C4-2B (cell line): ENCODE measurements around the gene AUH.

Experiments
- ZFX ChIP-seq: fragments of 450-650 bp; IDR thresholded peaks from 2 replicates; pipeline ENCODE4 v1.6.1; 2017
- TF ChIP-seq, protein P1 (sequence below): fragments of 450-650 bp; conservative IDR thresholded peaks from 2 replicates; pipeline ENCODE4 v1.5.1; 2017; ENCODE audit warnings: mild to moderate bottlenecking

DNA sequence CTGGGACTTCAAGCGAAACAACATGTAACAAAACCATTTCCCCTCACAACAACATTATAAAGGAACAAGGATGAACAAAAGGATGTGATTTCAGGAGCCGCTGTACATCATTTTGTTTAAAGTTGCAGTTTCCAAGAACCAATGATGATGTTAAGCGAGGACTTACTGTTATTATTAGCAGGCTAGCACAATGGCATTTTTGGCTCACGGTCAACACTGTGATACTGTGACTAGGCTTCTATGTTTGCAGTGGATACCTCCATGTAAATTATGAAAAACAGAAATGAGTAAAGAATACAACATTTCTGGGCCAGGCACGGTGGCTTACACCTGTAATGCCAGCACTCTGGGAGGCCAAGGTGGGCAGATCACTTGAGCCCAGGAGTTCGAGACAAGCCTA lies 113.0 kb downstream of the AUH start:
- TF ChIP-seq, protein P1, sequence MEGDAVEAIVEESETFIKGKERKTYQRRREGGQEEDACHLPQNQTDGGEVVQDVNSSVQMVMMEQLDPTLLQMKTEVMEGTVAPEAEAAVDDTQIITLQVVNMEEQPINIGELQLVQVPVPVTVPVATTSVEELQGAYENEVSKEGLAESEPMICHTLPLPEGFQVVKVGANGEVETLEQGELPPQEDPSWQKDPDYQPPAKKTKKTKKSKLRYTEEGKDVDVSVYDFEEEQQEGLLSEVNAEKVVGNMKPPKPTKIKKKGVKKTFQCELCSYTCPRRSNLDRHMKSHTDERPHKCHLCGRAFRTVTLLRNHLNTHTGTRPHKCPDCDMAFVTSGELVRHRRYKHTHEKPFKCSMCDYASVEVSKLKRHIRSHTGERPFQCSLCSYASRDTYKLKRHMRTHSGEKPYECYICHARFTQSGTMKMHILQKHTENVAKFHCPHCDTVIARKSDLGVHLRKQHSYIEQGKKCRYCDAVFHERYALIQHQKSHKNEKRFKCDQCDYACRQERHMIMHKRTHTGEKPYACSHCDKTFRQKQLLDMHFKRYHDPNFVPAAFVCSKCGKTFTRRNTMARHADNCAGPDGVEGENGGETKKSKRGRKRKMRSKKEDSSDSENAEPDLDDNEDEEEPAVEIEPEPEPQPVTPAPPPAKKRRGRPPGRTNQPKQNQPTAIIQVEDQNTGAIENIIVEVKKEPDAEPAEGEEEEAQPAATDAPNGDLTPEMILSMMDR, result no peak
- TF ChIP-seq ZFX, result no peak
